Activated CD4-positive, alpha-beta T cell treated with anti-CD3 and anti-CD28 coated beads for 36 hours (primary cell): ENCODE measurements around the gene POFUT2. TPM values are rescaled to one million over a fixed set of nuclear protein-coding genes. Genes with fewer than 3 reads are reported as not detected.

ENCODE experiments used
- ATAC-seq: fragments of 200-7000 bp; cut with Tn5 transposase; one replicate; pipeline ENCODE4 v1.10.0; 2021; ENCODE audit warnings: mild to moderate bottlenecking, moderate library complexity
- CTCF ChIA-PET: fragments of 350-600 bp; sonication (Branson Sonifier 250); formaldehyde crosslinking; loops from one replicate; lab custom pipeline; 2021; ENCODE audit warnings: antibody characterized with exemption; lab: Charles Lee
- POLR2A ChIA-PET: fragments of 350-600 bp; sonication (Branson Sonifier 250); formaldehyde crosslinking; loops from one replicate; lab custom pipeline; 2021; ENCODE audit warnings: antibody characterized with exemption, inconsistent platforms; lab: Charles Lee
- DNase-seq: peaks from one replicate; pipeline ENCODE4 v3.0.0-alpha.2; 2020
- H3K27ac Mint-ChIP-seq: one replicate; pipeline ENCODE4 v1.8.0; 2021; ENCODE audit warnings: mixed read lengths
- H3K27me3 Mint-ChIP-seq: one replicate; pipeline ENCODE4 v1.8.0; 2021; ENCODE audit warnings: mixed read lengths
- H3K36me3 Mint-ChIP-seq: one replicate; pipeline ENCODE4 v1.8.0; 2021; ENCODE audit warnings: low read depth, mixed read lengths
- H3K4me1 Mint-ChIP-seq: one replicate; pipeline ENCODE4 v1.8.0; 2021; ENCODE audit warnings: mixed read lengths
- H3K4me3 Mint-ChIP-seq: one replicate; pipeline ENCODE4 v1.8.0; 2021; ENCODE audit warnings: mild to moderate bottlenecking, moderate library complexity, mixed read lengths
- H3K9me3 Mint-ChIP-seq: one replicate; pipeline ENCODE4 v1.8.0; 2021; ENCODE audit warnings: low read depth, mixed read lengths
- intact Hi-C, 2 experiments: fragments of 100-400 bp; cut with DNase I in 1 of 2; cut with micrococcal nuclease in 1 of 2; formaldehyde crosslinking; loops; one replicate each; pipeline versions ENCODE4 v1.14.2 to v1.15.1; 2022 to 2024; cut with DNase I, micrococcal nuclease
- total RNA-seq, 2 experiments: library from RNA; stranded (reverse); gene quantifications; one replicate each; pipeline ENCODE4 v1.2.3, GENCODE V29; 2021

POFUT2 gene
- total RNA-seq, 2 experiments from 2014 or later, result 14.7 to 14.9 TPM

DNA sequence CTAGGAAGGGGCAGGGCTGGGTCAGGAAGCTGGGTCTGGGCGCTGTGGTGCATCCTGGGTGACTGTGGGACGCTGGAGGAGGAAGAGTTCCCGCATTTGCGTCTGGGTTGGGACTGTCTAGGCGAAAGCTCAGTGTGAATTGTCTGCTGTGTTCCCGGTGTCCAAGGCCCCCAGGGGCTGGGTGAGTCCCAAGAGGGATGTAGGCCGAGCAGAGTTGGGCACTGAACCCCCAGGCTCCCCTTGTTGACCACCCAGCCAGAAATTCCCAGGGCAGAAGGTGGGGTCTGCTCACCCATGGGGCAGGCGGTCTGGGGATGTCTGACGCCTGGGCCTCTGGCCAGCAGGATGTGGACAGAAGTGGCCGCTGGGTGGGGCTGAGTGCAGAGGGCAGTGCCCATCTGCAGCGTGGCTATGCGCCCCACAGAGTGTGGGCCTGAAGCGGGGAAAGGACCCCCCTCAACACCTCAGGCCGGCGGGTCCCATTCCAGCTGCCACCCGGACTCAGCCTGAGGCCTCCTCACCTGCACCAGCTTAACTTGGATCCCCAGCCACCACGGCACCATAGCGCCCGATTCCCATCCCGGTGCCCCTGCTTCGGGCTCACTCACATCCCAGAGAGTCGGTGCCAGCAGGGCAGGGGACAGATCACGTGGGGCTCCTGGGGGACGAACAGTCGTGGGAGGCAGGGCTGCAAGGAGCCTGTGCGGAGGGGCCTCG is 37.0 kb upstream of the POFUT2 start:
- intact Hi-C loops, result no loop called here
- Mint-ChIP-seq H3K27me3 (peaks cover 3% of the 10 kb centered on the region), H3K36me3 (no peaks in the 10 kb centered on the region), H3K4me1 (peaks cover 17% of the 10 kb centered on the region), H3K4me3 (no peak overlapping the region), H3K9me3 (no peaks in the 10 kb centered on the region), H3K27ac (no peak overlapping the region)
- ATAC-seq (no peak), DNase-seq (no peak)
- CTCF ChIA-PET, result no interaction called here
- POLR2A ChIA-PET, result no interaction called here

DNA sequence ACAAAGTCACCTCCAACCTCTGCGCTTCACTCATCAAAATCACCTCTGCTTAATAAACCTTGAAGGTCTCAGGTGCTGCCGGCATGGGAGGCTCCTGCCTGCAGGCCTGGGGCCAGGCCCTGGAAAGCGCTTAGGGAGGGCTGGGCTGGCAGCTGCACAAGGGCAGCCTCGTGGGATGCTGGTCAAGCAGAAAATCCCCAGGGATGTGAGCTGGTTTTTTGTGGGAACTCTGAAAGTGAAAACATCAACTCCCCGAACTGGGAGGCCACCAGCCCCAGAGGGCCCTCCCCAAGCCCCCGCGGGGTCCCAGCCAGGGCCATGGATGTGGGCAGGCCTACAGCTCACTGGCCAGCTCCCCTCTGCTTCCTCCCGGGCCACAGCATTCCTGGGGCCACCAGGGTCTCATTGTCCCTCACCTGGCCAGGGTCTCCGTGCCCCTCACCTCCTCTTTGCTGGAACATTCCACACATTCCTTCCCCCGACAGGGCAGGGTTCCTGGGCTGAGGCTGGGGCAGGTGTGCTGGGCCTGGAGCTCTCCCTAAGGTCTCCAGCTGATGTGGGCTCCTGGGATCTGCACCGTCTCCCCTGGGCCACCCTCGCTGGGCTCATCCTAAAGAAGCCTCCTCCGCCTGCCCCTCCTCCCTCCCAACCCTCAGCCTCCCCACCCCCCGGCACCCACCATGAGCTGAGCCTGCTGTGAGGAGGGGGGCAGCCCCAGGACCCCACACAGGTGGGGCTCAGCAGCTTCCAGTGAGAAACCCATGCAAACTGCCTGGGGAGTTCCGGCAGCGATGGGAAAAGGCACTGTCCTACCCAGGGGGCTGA is 36.0 kb upstream of the POFUT2 start:
- ATAC-seq (no peak), DNase-seq (no peak)
- POLR2A ChIA-PET, result interaction anchor here (0.6 kb wide), 1 partner anchor 277 kb away, joined by 3 read pairs; no protein-coding TSS in a partner anchor
- Mint-ChIP-seq H3K4me3 (no peak overlapping the region), H3K27me3 (peaks cover 3% of the 10 kb centered on the region), H3K36me3 (no peaks in the 10 kb centered on the region), H3K27ac (no peak overlapping the region), H3K9me3 (no peaks in the 10 kb centered on the region), H3K4me1 (peaks cover 17% of the 10 kb centered on the region)
- intact Hi-C loops, result no loop called here
- CTCF ChIA-PET, result interaction anchor here (1.2 kb wide), 1 partner anchor 18 kb away, joined by 4 read pairs; no protein-coding TSS in a partner anchor

- no peak for DNase-seq
- Mint-ChIP-seq H3K4me3 (no peak overlapping the region), H3K27ac (no peak overlapping the region), H3K4me1 (peaks cover 17% of the 10 kb centered on the region), H3K36me3 (no peaks in the 10 kb centered on the region), H3K9me3 (no peaks in the 10 kb centered on the region), H3K27me3 (peaks cover 3% of the 10 kb centered on the region)
- no peak for ATAC-seq
- CTCF ChIA-PET, result interaction anchor here (1.2 to 1.4 kb wide), 2 partner anchors 17 to 30 kb away, joined by 4 read pairs; no protein-coding TSS in a partner anchor
- intact Hi-C loops, result no loop called here
- POLR2A ChIA-PET, result no interaction called here
Measured at GRCh38 chr21:45322960-45323461, 35.3 kb upstream of the POFUT2 start.

DNA sequence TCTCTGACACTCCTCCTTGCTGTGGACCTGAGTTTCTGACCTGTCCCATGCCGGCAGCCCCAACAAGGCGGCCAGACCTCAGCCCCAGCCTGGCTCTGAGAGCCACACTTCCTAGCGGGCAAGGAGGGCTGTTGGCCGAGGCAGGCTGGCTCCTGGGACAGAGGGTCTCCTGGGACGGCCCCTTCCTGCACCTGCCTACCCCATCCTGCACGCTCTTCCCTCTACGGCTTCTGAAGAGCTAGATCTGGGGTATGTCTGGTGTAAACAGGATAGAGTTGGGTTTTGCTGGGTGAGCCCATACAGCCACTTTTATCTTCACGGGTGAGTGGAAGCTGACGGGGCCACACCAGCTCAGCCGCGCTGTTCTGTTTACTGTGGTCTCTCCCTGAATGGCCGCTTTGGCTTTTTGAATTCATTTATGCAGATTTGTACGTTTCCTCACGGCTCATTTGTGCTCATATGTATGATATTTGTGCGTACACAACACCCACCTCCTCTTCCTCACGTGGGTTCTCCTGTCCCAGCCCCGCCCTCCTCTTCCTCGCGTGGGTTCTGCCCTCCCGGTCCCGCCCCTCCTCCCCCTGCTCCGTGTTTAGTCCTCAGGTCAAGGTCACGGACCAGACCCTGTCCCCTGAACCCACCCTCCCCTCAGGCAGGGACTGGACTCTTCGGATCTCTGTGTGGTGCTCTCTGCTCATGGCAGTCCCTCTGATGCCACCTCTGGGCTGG is 34.7 kb upstream of the POFUT2 start:
- peaks cover 17% of the 10 kb centered on the region for H3K4me1 Mint-ChIP-seq
- peaks cover 3% of the 10 kb centered on the region for H3K27me3 Mint-ChIP-seq
- H3K36me3 Mint-ChIP-seq, result no peaks in the 10 kb centered on the region
- ChIA-PET POLR2A (no interaction called here), CTCF (interaction anchor here (1.4 kb wide), 1 partner anchor 30 kb away, joined by 4 read pairs; no protein-coding TSS in a partner anchor)
- no peak overlapping the region for H3K4me3 Mint-ChIP-seq
- intact Hi-C loops, result no loop called here
- no peak for DNase-seq
- ATAC-seq, result peak; percentile 23
- peak overlapping the region; percentile 16 for H3K27ac Mint-ChIP-seq
- H3K9me3 Mint-ChIP-seq, result no peaks in the 10 kb centered on the region

GRCh38 chr21:45320261-45321025 is 32.7 kb upstream of the POFUT2 start:
- H3K4me3 Mint-ChIP-seq, result no peak overlapping the region
- H3K9me3 Mint-ChIP-seq, result no peaks in the 10 kb centered on the region
- CTCF ChIA-PET, result no interaction called here
- POLR2A ChIA-PET, result no interaction called here
- no peak overlapping the region for H3K27ac Mint-ChIP-seq
- peaks cover 3% of the 10 kb centered on the region for H3K27me3 Mint-ChIP-seq
- intact Hi-C loops, result no loop called here
- ATAC-seq (no peak), DNase-seq (peak; percentile 2)
- peaks cover 17% of the 10 kb centered on the region for H3K4me1 Mint-ChIP-seq
- no peaks in the 10 kb centered on the region for H3K36me3 Mint-ChIP-seq

DNA sequence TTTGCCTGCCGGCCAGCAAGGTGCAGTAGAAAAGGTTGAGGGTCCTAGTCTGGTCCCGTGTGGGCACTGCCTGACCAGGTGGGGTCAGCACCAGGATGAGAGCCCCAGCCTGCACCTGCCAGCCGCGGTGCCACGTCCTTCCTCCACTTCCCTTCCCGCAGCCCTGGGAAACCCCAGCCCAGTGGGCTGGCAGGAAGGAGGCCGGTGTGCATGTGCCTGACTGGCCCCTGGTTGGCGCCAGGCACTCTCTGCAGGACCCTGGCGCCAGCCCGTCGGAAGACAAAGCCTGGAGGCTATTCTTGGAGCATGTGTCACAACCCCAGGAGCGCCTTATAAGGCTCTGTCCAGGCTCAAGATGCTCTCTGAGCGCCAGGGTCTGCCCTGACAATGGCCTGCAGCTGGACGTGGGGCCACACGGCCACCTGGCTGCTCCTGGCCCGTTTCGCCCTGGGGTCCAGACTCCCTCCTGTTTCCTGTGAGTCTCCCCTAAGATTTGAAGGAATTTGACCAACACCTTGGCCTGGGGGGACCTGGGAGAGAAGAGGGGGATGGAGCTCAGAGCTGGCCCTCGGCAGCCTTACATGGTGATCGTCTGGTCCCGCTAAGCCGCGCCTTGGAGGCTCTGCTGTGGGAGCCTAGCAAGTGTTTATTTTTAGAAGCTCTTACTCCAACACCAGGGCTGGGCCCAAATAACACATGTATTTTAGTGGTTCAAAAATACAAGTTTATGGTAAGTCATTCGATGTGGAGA is 31.9 kb upstream of the POFUT2 start:
- Mint-ChIP-seq H3K4me3 (no peak overlapping the region), H3K27me3 (peaks cover 3% of the 10 kb centered on the region), H3K36me3 (no peaks in the 10 kb centered on the region), H3K4me1 (peaks cover 17% of the 10 kb centered on the region), H3K27ac (no peak overlapping the region), H3K9me3 (no peaks in the 10 kb centered on the region)
- no peak for ATAC-seq
- CTCF ChIA-PET, result interaction anchor here (0.6 to 1.5 kb wide), 2 partner anchors 11 to 30 kb away, joined by 3 to 5 read pairs; no protein-coding TSS in a partner anchor
- POLR2A ChIA-PET, result no interaction called here
- intact Hi-C loops, result no loop called here
- DNase-seq, result peak; percentile 3

GRCh38 chr21:45318556-45319404 is 31.1 kb upstream of the POFUT2 start:
- ChIA-PET CTCF (interaction anchor here (0.6 to 1.5 kb wide), 2 partner anchors 10 to 29 kb away, joined by 3 to 5 read pairs; no protein-coding TSS in a partner anchor), POLR2A (no interaction called here)
- peak; percentile 5 for DNase-seq
- H3K27me3 Mint-ChIP-seq, result peaks cover 3% of the 10 kb centered on the region
- no peak for ATAC-seq
- intact Hi-C loops, result no loop called here
- no peak overlapping the region for H3K4me3 Mint-ChIP-seq
- H3K4me1 Mint-ChIP-seq, result peaks cover 17% of the 10 kb centered on the region
- no peak overlapping the region for H3K27ac Mint-ChIP-seq
- H3K36me3 Mint-ChIP-seq, result no peaks in the 10 kb centered on the region
- no peaks in the 10 kb centered on the region for H3K9me3 Mint-ChIP-seq

GRCh38 chr21:45318146-45318555 is 30.5 kb upstream of the POFUT2 start:
- H3K4me3 Mint-ChIP-seq, result no peak overlapping the region
- DNase-seq (peak; percentile 0), ATAC-seq (no peak)
- H3K27ac Mint-ChIP-seq, result no peak overlapping the region
- H3K4me1 Mint-ChIP-seq, result peaks cover 14% of the 10 kb centered on the region
- H3K9me3 Mint-ChIP-seq, result no peaks in the 10 kb centered on the region
- POLR2A ChIA-PET, result no interaction called here
- no peaks in the 10 kb centered on the region for H3K36me3 Mint-ChIP-seq
- intact Hi-C loops, result no loop called here
- peaks cover 3% of the 10 kb centered on the region for H3K27me3 Mint-ChIP-seq
- CTCF ChIA-PET, result no interaction called here

- no peaks in the 10 kb centered on the region for H3K36me3 Mint-ChIP-seq
- H3K27ac Mint-ChIP-seq, result no peak overlapping the region
- DNase-seq (peak; percentile 2), ATAC-seq (no peak)
- ChIA-PET CTCF (no interaction called here), POLR2A (no interaction called here)
- H3K4me3 Mint-ChIP-seq, result no peak overlapping the region
- H3K9me3 Mint-ChIP-seq, result no peaks in the 10 kb centered on the region
- peaks cover 10% of the 10 kb centered on the region for H3K4me1 Mint-ChIP-seq
- intact Hi-C loops, result no loop called here
- H3K27me3 Mint-ChIP-seq, result peaks cover 3% of the 10 kb centered on the region
Measured at GRCh38 chr21:45317398-45318145, 29.9 kb upstream of the POFUT2 start.
